ENCODE data around the gene PPIF.

PPIF gene

GRCh38 chr10:79320316-79320715 is 27.0 kb upstream of the PPIF start:
- peak overlapping the region; percentile 67 for H3K27ac ChIP-seq
- CTCF ChIA-PET, result no interaction called here
- no peak for TF ChIP-seq CTCF (conservative IDR thresholded peaks at IDR 0.05; ENCODE audit: low read depth)

DNA sequence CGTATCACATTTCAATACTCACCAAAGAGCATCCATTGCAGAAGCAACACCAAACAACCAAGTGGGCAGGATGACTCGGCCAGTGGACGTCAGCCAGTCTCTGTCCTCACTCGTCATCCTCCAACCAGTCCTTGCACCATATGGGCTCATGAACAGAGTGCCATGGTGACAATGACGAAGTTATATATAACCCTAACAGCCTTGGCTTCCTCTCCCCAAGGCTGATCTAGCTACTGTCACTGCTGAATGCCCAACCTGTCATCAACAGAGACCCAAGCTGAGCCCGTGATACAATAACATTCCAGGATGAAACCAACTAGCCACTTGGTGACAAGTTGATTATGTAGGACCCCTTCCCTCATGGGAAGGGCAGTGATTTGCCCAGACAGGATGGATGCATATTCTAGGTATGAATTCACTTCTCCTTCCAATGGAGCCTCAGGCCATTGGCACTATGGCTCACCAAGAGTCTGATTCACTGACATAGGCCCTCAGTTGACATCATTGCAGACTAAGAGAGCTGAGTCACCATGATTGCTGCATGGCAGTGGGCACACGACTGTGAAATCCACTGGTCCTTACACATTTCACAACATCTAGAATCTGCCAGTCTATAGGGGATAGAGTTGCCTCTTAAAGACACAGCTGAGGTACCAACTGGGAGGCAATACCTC is 26.3 kb upstream of the PPIF start:
- no peak for TF ChIP-seq CTCF (conservative IDR thresholded peaks at IDR 0.05; ENCODE audit: low read depth)
- peak overlapping the region; percentile 67 for H3K27ac ChIP-seq
- peak; percentile 98 for DNase-seq (ENCODE audit: low spot score)
- CTCF ChIA-PET, result interaction anchor here (0.6 kb wide), 1 partner anchor 54 kb away, joined by 3 read pairs; no protein-coding TSS in a partner anchor
- POLR2A ChIA-PET (ENCODE audit: low non-redundant PET), result no interaction called here

More at GRCh38 chr10:79320316-79320715, 27.0 kb upstream of the PPIF start:
- POLR2A ChIA-PET (ENCODE audit: low non-redundant PET), result no interaction called here
- DNase-seq (ENCODE audit: low spot score), result no peak

DNA sequence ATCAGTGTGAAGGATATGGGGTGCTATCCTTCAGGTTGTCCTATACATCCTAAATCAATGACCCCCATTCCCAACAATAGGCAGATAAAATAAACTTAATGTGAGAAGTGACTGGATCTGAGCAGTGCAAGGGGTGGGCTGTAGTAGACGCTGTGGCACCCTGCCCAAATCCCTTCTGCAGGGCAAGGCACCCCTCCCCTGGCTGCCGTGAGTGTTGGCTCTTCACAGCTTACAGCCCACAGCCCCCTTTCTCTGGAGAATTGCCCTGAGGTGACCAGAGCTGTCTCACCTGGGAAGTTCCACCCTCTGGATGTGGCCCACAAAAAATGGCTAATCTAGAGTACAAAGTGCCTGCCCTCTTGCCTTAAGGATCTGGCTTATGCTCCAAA is 25.8 kb upstream of the PPIF start:
- no peak for DNase-seq (ENCODE audit: low spot score)
- ChIA-PET CTCF (no interaction called here), POLR2A (ENCODE audit: low non-redundant PET) (no interaction called here)
- TF ChIP-seq CTCF (conservative IDR thresholded peaks at IDR 0.05; ENCODE audit: low read depth), result no peak
- peak overlapping the region; percentile 67 for H3K27ac ChIP-seq

DNA sequence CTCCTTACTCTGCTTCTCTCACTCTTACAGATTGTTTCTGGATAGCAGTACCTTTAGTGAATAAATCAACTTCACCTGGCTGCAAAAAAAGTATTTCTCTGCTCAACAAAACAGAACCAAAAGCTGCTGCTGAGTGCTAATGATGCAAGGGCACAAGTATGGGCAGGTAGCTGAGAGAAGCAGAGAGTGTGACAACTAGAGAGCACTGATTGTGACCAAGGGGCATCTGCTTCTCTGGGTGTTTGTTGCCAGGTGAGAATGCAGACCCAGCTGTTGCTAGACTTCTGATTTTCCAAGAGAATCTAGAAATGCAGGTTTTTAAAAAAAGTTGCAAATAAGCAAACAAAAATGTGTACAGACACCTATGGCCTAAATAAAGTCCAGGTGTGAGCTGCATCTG is 25.3 kb upstream of the PPIF start:
- ChIA-PET POLR2A (ENCODE audit: low non-redundant PET) (no interaction called here), CTCF (interaction anchor here (0.9 to 1.0 kb wide), 2 partner anchors 22 to 53 kb away, joined by 3 read pairs; no protein-coding TSS in a partner anchor)
- H3K27ac ChIP-seq, result peak overlapping the region; percentile 67
- no peak for DNase-seq (ENCODE audit: low spot score)
- no peak for TF ChIP-seq CTCF (conservative IDR thresholded peaks at IDR 0.05; ENCODE audit: low read depth)

GRCh38 chr10:79322616-79323543 is 24.4 kb upstream of the PPIF start:
- CTCF ChIA-PET, result interaction anchor here (0.6 to 1.0 kb wide), 3 partner anchors 21 to 389 kb away, joined by 3 read pairs; no protein-coding TSS in a partner anchor

More at GRCh38 chr10:79322616-79323543, 24.4 kb upstream of the PPIF start:
- no peak for TF ChIP-seq CTCF (conservative IDR thresholded peaks at IDR 0.05; ENCODE audit: low read depth)
- H3K27ac ChIP-seq, result no peak overlapping the region
- POLR2A ChIA-PET (ENCODE audit: low non-redundant PET), result interaction anchor here (0.7 kb wide), 1 partner anchor 81 kb away, joined by 3 read pairs; no protein-coding TSS in a partner anchor
- DNase-seq (ENCODE audit: low spot score), result no peak
